HG02870 (cell line): ENCODE data around the gene UBA1.

Experiments
- ATAC-seq: cut with Tn5 transposase; IDR thresholded peaks from one replicate; pipeline ENCODE4 v1.9.1; 2021; ENCODE audit warnings: mild to moderate bottlenecking, moderate library complexity; ENCODE audit not compliant: unreplicated experiment

The UBA1 gene

GRCh38 chrX:47193475-47194193 is at the start of gene UBA1:
Gene UBA1 (plus strand): TSS chrX:47193829. CDS start chrX:47198803, 4,974 bp downstream.
- peak; percentile 81 for ATAC-seq

- ATAC-seq, result peak; percentile 2
Observed at GRCh38 chrX:47143894-47144625, 49.6 kb upstream of the UBA1 start.

GRCh38 chrX:47144626-47145394 is 48.8 kb upstream of the UBA1 start, which contains the start of the genes NDUFB11 and RBM10:
Gene NDUFB11 (minus strand): TSS chrX:47144702. CDS start chrX:47144679, 23 bp downstream.
Gene RBM10 (plus strand): TSS chrX:47145221. CDS start chrX:47147482, 2,261 bp downstream.
- peak; percentile 88 for ATAC-seq

GRCh38 chrX:47145395-47146120 is 48.1 kb upstream of the UBA1 start:
- peak; percentile 18 for ATAC-seq

- no peak for ATAC-seq
Observed at GRCh38 chrX:47146121-47146935, 47.3 kb upstream of the UBA1 start.

- ATAC-seq, result no peak
Observed at GRCh38 chrX:47146936-47147859, 46.4 kb upstream of the UBA1 start.

GRCh38 chrX:47148946-47149345 is 44.7 kb upstream of the UBA1 start:
- ATAC-seq, result no peak

GRCh38 chrX:47151435-47151834 is 42.2 kb upstream of the UBA1 start:
- no peak for ATAC-seq

- no peak for ATAC-seq
Observed at GRCh38 chrX:47156611-47157520, 36.8 kb upstream of the UBA1 start.

- ATAC-seq, result no peak
Observed at GRCh38 chrX:47158131-47158530, 35.5 kb upstream of the UBA1 start.

- ATAC-seq, result no peak
Observed at GRCh38 chrX:47158781-47159180, 34.8 kb upstream of the UBA1 start.

- no peak for ATAC-seq
Observed at GRCh38 chrX:47160781-47161180, 32.8 kb upstream of the UBA1 start.

GRCh38 chrX:47162927-47163583 is 30.6 kb upstream of the UBA1 start:
- ATAC-seq, result no peak

- no peak for ATAC-seq
Observed at GRCh38 chrX:47164420-47164819, 29.2 kb upstream of the UBA1 start.

- no peak for ATAC-seq
Observed at GRCh38 chrX:47166126-47166525, 27.5 kb upstream of the UBA1 start.

- ATAC-seq, result no peak
Observed at GRCh38 chrX:47168495-47169073, 25.0 kb upstream of the UBA1 start.

- no peak for ATAC-seq
Observed at GRCh38 chrX:47169273-47169672, 24.4 kb upstream of the UBA1 start.
